ENCODE measurements around the gene OR4L1.

GRCh38 chr14:20059745-20060144, at the start of gene OR4L1:
- TF ChIP-seq CTCF (IDR thresholded peaks at IDR 0.05; ENCODE audit: low read length) (no peak), EZH2 (IDR thresholded peaks at IDR 0.05; ENCODE audit: borderline replicate concordance, low read length) (no peak)
